Stimulated activated CD4-positive, alpha-beta T cell treated with anti-CD3 and anti-CD28 coated beads, Interleukin-15, amount 100 ng/mL, for 24 hours (primary cell): ENCODE data around the gene IL19.
A peak's percentile ranks its signal among the peaks of the same experiment; 100 is the strongest.
"Not testable (repeated sequence)": the region's sequence is repeated elsewhere in the genome, so short reads cannot be mapped to it uniquely, and the experiment has no call there.

ENCODE experiments used
- DNase-seq: peaks from one replicate; pipeline ENCODE4 v3.0.0-alpha.2; 2020

IL19 gene

DNA sequence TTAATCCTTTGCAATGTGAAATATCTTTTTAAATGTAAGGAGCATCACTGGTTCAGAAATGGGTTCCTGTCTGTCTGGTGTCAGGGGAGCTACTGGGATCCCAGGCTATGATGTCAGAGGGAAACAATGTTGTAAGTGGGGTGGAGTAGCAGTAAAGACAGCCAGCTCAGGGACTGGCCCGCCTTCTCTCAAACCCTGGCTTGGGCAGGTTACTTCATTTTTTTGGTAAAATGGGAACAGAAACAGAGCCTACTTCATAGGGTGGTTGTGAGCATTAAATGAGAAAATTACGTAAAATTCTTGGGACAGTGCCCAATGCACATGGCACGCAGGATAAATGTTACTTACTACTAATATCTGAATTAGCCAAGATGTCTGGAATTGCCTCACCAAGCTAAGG is 64.1 kb downstream of the IL19 start:
- no peak for DNase-seq

DNA sequence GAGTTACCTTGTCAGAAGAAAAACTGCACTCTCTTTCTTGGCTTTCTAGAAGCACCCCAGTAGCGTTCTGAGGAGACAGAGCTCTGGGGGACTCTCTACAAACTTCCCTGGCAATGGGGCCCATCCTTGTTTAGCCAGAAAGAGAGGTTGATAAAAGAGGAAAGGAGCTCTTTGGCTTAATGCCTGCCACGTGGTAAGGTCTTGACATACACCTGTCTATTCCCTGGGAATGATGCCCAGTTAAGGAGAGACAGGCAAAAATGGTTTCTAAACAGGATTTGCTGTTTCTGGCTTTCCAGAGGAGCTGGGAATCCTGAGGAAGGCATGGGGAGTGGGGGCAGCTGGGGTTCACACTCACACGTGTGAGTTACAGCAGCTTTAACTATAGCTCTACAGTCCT is 64.6 kb downstream of the IL19 start:
- DNase-seq, result no peak

DNA sequence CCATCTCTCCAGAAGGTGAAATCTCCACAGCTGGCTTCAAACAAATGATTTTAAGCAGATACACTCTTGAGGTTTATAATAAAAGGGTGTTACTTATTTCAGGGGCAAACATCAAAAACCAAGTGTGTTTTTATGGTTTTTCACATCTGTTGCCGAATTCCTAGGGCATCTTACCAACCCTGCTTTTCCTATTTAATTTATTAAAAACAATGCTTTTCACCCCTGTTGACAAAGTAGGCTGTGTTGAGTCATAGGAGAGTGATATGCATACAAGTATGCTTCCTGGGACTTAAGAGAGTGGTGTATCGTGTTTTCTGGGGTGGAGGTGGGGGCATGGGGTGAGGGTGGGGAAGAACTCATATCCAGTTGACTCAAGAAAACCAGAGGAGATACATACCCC is 65.5 kb downstream of the IL19 start:
- no peak for DNase-seq

DNA sequence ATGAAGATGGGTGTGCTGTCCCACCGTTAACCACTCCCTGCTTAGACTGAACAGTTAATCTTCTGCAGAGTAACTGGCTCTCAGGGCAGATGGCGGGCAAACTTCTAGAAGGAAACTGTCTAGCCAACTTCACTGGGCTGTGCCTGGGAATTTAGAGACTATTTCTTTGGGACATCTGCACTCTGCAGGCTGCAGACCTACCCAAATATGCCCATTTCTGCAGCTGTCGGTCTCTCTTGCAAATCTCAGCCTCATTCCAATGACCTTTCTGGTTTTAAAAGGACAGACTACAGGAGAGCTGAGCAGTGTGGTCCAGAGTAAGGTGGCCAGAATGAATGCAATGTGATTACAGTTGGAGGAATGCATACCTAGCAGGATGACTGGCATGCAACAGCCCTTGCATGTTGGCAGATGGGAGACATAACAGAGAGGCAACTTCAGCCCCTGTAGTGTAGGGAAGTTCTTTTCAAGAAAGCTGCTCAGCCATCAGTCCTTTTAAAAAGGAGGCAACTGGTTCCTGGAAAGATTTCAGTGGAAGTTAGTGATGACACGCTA is 68.5 kb downstream of the IL19 start:
- no peak for DNase-seq

DNA sequence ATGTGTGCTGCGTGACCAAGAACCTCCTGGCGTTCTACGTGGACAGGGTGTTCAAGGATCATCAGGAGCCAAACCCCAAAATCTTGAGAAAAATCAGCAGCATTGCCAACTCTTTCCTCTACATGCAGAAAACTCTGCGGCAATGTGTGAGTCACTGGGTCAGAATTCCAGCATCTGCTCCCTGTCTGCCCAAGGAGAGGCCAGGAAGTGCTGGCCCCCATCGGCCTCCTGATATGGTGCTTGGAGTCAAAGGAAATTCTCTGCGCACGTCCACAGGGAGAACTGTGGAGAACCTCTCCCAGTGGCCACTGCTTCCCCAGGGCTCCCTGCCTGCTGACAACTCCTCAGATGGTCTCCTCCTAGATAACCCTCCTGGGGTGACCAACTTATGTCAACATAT is 69.3 kb downstream of the IL19 start:
- no peak for DNase-seq

DNA sequence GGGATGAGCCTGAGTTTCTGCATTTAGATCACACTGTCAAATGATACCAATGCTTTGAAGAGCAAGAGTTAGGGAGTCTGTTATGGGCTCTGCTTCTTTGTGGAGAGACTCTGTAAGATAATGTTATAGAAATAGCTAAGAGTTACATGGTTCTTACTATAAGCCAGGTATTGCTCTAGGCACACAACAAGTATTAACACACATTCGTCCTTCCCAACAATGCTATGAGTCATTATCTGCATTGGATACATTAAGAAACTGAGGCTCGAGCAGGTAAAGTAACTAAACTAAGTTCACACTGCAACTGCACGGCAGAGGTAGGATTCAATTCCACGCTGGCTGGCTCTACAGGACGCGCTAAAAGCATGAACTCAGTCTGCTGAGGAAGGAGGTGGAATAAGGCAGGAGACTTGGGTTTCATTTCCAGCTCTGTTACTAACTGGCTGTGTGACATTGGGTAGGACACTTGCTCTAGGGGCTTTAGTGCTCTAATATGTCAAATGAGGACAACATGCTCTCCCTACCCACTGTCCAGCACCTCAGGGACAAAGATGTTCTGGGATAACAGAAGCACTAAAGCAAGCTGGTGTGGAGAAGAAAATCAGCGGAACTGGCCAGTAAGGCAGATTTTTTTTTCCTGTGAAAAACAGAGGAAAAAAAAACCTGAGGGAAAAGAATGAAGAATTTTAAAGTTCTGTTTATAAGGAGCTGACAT is 71.2 kb downstream of the IL19 start:
- no peak for DNase-seq

DNA sequence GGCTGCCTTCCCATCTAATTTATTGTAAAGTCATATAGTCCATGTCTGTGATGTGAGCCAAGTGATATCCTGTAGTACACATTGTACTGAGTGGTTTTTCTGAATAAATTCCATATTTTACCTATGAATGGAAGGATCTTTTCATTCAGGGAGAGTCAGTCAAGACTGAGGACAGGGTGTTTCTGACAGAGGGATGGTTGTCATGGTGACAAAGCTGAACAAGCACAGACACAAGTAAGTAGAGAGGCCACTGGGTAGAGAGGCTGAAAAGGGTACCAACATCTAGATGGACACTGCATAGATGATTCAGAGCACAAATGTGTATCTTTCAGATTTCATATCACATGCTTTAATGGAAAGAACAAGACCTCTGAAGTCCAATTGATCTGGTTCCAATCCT is 72.3 kb downstream of the IL19 start:
- DNase-seq, result no peak

DNA sequence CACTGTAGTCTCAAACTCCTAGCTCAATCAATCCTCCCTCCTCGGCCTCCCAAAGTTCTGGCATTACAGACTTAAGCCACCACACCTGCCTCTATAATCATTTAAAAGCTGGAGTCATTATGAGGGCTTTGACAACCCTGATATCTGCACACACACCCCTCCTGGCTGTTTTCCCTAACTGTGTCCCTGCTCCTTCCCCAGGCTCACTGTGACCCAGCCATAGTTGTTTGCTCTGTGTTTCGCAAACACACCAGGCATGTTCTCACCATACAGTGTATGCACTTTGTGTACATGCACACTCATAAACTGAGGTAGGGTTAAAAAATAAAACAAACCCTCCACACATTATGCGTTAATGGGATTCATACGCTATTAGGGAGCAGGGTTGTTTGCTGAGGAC is 73.1 kb downstream of the IL19 start:
- no peak for DNase-seq

DNA sequence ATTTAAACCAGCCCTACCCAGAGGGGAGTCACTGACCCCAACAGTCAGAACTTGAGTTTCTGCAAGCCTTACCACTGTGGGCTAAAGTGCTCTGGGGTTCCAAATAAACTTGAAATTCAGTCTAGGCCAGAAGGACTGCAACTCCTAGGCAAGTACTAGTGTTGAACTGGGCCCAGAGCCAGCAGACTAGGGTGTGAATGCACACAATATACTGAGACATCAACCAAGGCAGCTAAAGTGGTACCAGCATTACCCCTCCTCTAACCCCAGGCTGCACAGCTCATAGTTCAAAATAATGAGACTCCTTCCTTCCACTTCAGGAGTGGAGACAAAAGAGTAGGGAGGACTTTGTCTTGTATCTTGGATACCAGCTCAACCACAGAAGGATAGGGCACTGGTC is 75.9 kb downstream of the IL19 start:
- DNase-seq, result no peak

DNA sequence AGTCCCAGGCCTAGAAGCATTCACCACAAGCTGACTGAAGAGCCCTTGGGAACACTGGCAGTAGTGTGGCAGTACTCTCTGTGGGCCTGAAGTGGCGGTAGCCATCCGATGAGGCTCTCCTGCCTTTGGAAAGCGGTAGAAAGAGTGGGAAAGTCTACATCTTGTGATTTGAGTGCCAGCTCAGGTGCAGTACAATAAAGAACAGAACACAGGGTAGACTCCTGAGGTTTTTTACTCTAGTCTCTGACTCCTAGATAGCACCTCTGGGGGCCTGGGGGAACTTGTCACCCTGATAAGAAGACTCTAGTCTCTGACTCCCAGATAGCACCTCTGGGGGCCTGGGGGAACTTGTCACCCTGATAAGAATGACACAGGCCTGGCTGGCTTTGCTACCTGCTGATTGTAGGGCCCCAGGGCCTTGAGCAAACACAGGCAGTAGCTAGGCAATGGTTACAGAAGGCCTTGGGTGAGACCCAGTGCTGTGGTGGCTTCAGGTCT is 76.8 kb downstream of the IL19 start:
- no peak for DNase-seq

DNA sequence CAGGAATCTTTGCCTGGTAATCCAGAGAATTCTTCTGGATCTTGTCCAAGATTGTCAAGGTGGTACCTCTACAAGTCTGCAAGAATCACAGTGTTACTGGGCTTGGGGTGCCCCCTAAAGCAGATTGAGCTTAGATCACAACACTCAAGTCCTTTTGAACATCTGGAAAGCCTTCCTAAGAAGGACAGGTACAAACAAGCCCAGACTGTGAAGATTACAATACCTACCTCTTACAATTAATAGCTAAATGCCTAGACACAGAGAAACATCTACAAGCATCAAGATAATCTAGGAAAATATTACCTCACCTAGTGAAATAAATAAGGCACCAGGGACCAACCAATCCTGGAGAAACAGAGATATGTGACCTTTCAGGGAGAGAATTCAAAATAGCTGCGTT is 77.4 kb downstream of the IL19 start:
- DNase-seq, result no peak

DNA sequence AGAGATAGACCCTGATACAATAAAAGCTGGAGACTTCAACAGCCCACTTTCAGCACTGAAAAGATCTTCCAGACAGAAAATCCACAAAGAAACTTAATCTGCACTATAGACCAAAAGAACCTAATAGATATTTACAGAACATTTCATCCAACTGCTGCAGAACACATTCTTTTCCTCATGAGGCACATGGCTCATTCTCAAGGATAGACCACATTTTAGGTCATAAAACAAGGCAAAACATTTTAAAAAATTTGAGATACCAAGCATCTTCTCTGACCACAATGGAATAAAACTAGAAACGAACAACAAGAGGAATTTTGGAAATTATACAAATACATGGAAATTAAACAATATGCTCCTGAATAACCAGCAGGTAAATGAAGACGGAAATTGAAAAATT is 79.8 kb downstream of the IL19 start:
- no peak for DNase-seq

DNA sequence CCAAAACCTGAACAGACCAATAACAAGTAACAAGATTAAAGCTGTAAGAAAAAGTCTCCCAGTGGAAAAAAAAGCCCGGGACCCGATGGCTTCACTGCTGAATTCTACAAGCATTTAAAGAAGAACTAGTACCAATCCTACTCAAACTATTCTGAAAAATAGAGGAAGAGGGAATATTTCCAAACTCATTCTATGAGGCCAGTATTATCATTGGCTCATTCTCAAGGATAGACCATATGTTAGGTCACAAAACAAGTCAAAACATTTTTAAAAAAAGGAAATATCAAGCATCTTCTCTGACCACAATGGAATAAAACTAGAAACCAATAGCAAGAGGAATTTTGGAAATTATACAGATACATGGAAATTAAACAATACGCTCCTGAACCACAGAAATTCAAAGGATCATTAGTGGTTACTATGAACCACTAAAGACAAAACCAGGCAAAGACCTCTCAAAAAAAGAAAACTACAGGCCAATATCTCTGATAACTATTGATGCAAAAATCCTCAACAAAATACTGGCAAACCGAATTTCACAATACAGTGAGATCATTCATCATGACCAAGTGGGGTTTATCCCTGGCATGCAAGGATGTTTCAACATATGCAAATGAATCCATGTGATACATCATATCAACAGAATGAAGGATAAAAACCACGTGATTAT is 80.9 kb downstream of the IL19 start:
- no peak for DNase-seq

DNA sequence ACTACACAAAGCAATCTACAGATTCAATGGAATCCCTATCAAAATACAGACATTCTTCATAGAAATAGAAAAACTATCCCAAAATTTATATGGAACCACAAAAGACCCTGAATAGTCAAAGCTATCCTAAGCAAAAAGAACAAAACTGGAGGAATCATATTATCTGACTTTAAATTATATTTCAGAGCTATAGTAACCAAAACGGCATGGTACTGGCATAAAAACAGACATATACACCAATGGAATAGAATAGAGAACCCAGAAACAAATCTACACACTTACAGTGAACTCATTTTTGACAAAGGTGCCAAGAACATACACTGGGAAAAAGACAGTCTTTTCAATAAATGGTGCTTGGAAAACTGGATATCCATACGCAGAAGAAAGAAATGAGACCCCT is 82.1 kb downstream of the IL19 start:
- DNase-seq, result not testable (repeated sequence)

DNA sequence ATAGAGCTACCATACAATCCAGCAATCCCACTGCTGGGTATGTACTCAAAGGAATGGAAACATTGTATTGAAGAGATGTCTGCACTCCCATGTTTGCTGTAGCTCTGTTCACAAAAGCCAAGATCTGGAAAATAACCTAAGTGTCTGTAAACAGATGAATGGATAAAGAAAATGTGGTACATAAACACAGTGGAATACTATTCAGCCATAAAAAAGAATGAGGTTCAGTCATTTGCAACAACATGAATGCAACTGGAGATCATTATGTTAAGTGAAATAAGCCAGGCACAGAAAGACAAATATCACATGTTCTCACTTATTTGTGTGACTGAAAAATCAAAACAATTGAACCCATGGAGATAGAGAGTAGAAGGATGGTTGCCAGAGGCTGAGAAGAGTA is 83.1 kb downstream of the IL19 start:
- DNase-seq, result not testable (repeated sequence)

DNA sequence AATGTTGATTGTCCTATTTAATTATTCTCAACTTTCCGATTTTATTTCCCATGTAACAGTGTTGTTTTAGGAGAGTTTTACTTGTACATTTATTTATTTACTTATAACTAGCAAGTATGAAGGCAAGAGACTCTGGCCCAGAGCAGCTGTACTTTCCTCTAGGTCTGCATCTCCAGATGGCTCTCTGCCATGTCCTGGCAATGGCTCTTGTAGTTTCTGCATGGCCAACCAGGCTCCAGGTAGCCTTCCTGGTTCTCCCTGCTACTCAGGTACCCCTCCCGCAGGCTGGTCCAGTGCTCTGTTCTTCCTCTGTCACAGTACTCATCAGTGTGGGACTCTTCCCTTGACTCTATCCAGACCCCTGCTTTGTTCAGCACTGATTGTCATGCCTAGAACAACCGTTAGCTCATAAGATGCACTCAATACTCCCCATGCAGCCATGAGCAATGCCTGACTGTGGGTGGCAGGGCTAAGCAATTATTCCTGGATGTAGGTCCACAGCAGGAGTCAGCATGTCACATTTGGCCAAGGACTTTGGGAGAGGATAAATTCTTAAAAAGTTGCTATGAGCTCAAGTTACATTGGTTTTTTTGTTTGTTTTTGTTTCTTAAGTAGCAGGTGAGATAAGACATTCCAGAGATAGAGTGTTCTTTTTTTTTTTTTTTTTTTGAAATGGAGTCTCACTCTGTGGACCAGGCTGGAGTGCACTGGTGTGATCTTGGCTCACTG is 84.0 kb downstream of the IL19 start:
- DNase-seq, result no peak

DNA sequence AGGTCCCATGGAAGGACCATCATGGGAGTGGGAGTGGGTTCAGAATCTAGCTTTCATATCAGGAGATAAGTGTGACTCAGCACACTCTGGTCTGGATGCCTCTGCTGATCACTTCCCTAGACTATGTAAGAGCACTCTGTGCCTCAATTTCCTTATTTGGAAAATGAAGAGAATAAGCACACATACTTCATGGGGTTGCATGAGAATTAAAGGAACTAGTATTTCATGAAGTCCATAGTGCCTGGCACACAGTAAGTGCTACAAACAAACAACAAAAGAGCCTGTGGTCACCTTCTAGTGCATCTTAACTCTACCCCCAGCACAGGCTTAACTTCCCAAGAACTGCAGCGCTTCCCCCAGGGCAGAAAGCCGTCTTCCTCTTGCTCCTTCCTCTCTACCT is 85.3 kb downstream of the IL19 start:
- no peak for DNase-seq

DNA sequence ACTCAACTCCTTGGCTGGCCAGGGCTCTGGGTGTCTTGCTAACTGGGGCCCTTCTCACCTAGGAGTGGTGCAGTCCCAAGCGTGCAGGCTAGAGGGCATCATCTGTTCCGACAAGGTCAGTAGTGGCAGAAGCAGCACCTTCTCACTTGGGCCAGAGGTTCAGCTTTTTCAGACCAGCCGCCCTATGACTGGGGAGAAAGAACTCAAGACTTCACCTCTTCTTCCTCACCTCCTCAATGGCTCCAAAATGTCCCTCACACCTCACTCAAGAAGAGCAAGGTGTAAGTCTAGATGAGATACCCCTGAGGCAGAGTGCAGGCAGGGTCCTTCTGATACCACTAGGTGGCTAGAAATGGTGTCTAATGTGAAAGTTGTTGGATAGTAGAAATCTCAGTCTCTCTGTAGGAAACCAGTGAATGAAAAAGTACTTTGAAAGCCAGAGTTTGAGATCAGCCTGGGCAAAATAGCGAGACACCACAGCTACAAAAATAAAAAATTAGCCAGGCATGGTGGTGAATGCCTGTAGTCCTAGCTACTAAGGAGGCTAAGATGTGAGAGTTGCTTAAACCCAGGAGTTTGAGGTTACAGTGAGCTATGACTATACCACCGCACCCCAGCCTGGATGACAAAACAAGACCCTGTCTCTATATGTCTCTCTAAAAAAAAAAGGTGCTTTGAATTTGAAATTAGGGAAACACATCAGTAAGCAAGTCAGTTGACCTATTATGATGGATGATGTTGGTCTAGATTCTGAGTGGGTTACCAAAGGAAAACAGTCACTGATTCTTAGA is 86.3 kb downstream of the IL19 start:
- peak; percentile 28 for DNase-seq

DNA sequence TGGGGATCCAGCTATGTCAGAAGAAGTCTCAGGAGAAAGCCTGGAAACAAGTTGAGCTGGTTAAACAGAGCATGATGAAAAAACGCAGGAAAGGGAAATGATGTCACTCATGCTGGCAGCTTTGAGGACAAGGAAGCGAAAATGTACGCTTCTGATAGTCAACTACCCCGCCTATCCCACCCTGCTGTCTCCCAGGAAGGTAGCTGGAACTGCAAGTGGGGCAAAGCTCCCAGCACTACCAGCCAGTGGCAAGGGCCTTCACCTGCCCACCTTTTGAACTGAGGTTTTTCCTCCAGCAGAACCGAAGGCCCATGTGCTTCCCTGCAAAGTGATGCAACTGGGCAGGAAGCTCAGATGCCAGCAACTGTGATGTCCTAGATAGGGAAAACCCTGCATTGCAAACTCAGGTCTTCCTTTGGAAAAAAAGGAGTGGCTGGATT is 88.5 kb downstream of the IL19 start:
- DNase-seq, result peak; percentile 9

DNA sequence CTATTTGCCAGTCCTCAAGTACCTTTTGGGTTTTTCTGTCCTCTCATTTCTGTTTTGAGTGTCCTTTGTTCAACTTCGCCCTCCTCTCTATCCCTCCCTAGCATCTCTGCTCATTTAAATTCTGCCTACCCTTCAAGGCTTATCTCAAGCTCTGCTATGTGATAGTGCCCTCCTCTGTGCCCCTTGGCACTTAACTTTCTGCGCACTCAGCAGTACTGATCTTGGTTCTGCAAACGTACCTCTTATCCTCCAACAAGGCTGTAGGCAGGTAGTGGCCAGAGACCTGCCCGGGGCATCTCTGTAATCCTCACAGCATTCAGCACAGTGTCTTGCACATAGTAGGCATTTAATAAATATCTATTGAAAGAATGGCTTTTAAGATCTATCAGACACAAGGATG is 89.6 kb downstream of the IL19 start:
- no peak for DNase-seq

DNA sequence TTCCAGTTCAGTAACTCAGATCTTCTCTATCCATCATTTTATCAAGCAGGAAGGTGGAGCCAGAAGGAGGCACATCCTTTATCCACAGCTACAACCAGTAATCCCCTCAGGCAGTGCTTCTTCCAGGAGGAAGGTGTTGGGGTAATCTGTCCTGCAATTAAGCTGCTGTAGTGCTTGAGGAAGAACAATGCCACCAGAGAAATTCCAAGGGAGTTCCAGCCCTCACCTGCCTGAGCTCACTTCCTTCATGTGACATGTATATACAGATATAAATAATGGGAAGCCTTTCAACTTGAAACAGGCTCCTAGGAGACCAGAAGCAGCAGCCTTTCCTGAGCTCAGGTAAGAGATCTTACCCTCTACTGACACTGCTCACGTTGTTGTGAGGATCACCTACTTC is 92.7 kb downstream of the IL19 start:
- no peak for DNase-seq

DNA sequence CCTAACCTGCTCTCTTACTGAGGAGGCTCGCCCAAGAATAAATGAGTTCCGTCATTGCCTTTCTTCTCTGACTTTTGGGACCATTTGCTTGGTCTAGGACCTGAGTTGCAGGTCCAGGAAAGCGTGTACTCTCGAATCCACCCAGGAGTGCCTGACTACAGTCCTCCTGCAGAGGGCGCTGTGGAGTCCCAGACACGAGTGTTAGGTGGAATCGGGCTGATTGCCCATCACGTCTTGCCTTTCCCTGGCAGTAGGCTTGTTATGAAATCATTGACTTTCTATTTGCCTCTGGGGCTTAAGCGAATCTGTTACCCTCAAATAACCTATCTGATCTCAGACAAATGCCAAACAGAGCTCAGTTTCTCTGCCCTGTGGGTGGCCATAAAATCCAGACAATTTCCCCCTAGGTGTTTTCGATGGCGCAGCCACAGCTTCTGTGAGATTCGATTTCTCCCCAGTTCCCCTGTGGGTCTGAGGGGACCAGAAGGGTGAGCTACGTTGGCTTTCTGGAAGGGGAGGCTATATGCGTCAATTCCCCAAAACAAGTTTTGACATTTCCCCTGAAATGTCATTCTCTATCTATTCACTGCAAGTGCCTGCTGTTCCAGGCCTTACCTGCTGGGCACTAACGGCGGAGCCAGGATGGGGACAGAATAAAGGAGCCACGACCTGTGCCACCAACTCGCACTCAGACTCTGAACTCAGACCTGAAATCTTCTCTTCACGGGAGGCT is 94.5 kb downstream of the IL19 start, which contains the start of gene IL20:
Gene IL20 (plus strand): TSS at position 685 of the 733 bp plus-strand sequence. CDS start 230 bp downstream, outside the sequence.
- DNase-seq, result peak; percentile 92
